HG02943 (cell line): ENCODE measurements around the gene DHX29.
"Not testable (repeated sequence)": the region's sequence is repeated elsewhere in the genome, so short reads cannot be mapped to it uniquely, and the experiment has no call there.

Experiments
- ATAC-seq: cut with Tn5 transposase; IDR thresholded peaks from one replicate; pipeline ENCODE4 v1.9.1; 2021; ENCODE audit warnings: mild to moderate bottlenecking, low read depth, moderate library complexity; ENCODE audit not compliant: unreplicated experiment

The DHX29 gene

GRCh38 chr5:55307383-55308253, at the start of gene DHX29, which contains the start of gene MTREX:
DHX29 (minus strand) TSS chr5:55307694; CDS start chr5:55307573, 121 bp downstream.
MTREX (plus strand) TSS chr5:55307989; CDS start chr5:55308014, 25 bp downstream.
- ATAC-seq = peak; percentile 91

- no peak for ATAC-seq
Measured at GRCh38 chr5:55356896-55357295, 49.4 kb upstream of the DHX29 start.

- no peak for ATAC-seq
Measured at GRCh38 chr5:55350754-55351153, 43.3 kb upstream of the DHX29 start.

GRCh38 chr5:55347786-55348185, 40.3 kb upstream of the DHX29 start:
- ATAC-seq = no peak

- no peak for ATAC-seq
Measured at GRCh38 chr5:55345327-55345726, 37.8 kb upstream of the DHX29 start.

GRCh38 chr5:55344392-55344992, 37.0 kb upstream of the DHX29 start:
- ATAC-seq = no peak

GRCh38 chr5:55343609-55344008, 36.1 kb upstream of the DHX29 start:
- no peak for ATAC-seq

GRCh38 chr5:55343107-55343506, 35.6 kb upstream of the DHX29 start:
- ATAC-seq = no peak

- ATAC-seq = no peak
Measured at GRCh38 chr5:55338810-55339243, 31.3 kb upstream of the DHX29 start.

- ATAC-seq = no peak
Measured at GRCh38 chr5:55338092-55338613, 30.7 kb upstream of the DHX29 start.

- ATAC-seq = no peak
Measured at GRCh38 chr5:55333811-55334210, 26.3 kb upstream of the DHX29 start.

GRCh38 chr5:55333017-55333416, 25.5 kb upstream of the DHX29 start:
- no peak for ATAC-seq

- no peak for ATAC-seq
Measured at GRCh38 chr5:55331321-55331720, 23.8 kb upstream of the DHX29 start.

- no peak for ATAC-seq
Measured at GRCh38 chr5:55327281-55327680, 19.8 kb upstream of the DHX29 start.

- ATAC-seq = no peak
Measured at GRCh38 chr5:55325621-55326020, 18.1 kb upstream of the DHX29 start.

- ATAC-seq = no peak
Measured at GRCh38 chr5:55324815-55325418, 17.4 kb upstream of the DHX29 start.

- no peak for ATAC-seq
Measured at GRCh38 chr5:55324006-55324405, 16.5 kb upstream of the DHX29 start.

GRCh38 chr5:55320571-55320970, 13.1 kb upstream of the DHX29 start:
- no peak for ATAC-seq

- no peak for ATAC-seq
Measured at GRCh38 chr5:55319491-55319890, 12.0 kb upstream of the DHX29 start.

GRCh38 chr5:55318237-55318636, 10.7 kb upstream of the DHX29 start:
- not testable (repeated sequence) for ATAC-seq

- no peak for ATAC-seq
Measured at GRCh38 chr5:55316837-55317236, 9.3 kb upstream of the DHX29 start.
